ENCODE data around the gene NLRP8. TPM values are rescaled to one million over a fixed set of nuclear protein-coding genes. Genes with fewer than 3 reads are reported as not detected.

NLRP8 gene
- total RNA-seq: not detected

DNA sequence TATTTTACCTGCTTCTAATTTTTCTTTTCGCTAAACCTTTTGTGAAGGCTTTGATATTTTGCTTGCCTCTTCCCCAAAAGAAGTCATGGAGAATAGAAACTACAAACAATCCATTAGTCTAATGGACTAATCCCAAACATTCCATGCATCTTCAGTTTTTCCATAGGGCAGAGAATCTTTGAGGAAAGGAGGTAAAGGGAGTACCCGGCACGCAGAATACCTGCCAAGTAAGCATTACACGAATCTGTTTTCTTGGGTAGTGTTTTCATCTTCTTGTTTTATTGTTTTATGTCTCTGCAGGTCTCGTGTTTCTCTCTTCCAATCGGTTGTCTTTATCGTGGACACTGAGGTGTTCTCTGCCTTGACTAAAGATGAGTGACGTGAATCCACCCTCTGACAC is at the start of gene NLRP8:
Gene NLRP8 (plus strand): TSS at position 301 of the 400 bp plus-strand sequence.

DNA sequence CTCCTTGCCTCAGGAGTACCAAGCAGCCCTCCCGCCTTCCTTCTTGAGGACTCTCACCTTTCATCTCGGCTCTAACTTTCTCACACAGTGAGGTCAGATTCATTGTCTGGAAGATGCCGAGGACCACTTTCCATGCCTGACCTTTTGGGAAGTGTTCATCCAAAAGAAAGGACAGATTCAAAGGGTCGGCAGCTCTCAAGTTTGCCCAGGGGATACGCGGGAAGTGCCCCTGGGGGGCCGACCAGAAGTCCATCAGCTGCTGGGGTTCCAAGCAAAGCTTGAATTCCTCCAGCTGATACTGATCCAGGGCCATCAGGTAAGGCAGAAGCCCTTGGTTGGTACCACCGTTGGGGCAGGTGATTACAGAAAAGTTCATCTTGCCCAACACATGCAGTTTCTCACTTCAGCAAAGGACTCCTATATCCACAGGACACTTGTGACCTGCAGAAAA is 15.7 kb upstream of the NLRP8 start, which contains the start of gene NLRP13:
Gene NLRP13 (minus strand): TSS at position 401 of the 451 bp plus-strand sequence. CDS start 25 bp downstream, at position 376.

DNA sequence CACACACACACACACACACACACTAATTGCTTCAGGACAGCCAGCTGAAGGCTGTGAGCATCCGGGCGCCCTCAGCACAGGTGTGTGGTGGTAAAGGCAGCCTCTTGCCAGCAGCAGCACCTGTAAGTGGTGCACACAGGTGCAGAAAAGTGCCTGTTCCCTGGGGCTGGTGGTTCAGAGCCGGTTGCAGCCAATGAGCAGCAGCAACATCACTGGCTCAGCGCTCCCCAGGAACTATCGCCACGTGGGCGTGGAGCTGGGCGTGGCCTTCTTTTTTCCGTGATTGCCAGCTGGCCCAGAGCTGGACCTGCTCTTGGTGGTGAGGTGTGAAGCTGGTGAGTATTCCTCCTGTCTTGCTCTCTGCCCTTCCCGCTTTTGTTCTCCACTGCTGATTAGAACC is 38.9 kb downstream of the NLRP8 start, which contains the start of gene NLRP5:
Gene NLRP5 (plus strand): TSS at position 289 of the 400 bp plus-strand sequence.

Other genes with a start within 250 kb of the NLRP8 start
- not detected for gene NLRP9, start 209.4 kb upstream of the NLRP8 start, total RNA-seq
- not detected for gene RFPL4A, start 188.7 kb upstream of the NLRP8 start, total RNA-seq
- gene RFPL4AL1, start 178.7 kb upstream of the NLRP8 start, total RNA-seq: not detected
- not detected for gene NLRP11, start 115.8 kb upstream of the NLRP8 start, total RNA-seq
- not detected for gene NLRP4, start 111.3 kb upstream of the NLRP8 start, total RNA-seq
- not detected for gene NLRP13, start 15.5 kb upstream of the NLRP8 start, total RNA-seq
- gene NLRP5, start 38.9 kb downstream of the NLRP8 start, total RNA-seq: not detected
- gene ZNF787, start 173.5 kb downstream of the NLRP8 start, total RNA-seq: 10 to 100 TPM; 23.4 to 30.0 TPM
- gene ZNF444, start 193.5 kb downstream of the NLRP8 start, total RNA-seq: 10 to 100 TPM; 13.1 to 17.6 TPM
- gene GALP, start 228.2 kb downstream of the NLRP8 start, total RNA-seq: not detected
- not detected for gene ZSCAN5B, start 250.0 kb downstream of the NLRP8 start, total RNA-seq